NCI-H2227 treated with DMSO at 0.1 percent for 48 hours (cell line): ENCODE results near the gene LPAR4.
"Not testable (repeated sequence)": the region's sequence is repeated elsewhere in the genome, so short reads cannot be mapped to it uniquely, and the experiment has no call there.

Experiments used
- DNase-seq: peaks from one replicate; lab custom pipeline; 2025; lab: John Stamatoyannopoulos, UW

Gene LPAR4

GRCh38 chrX:78747489-78747888, at the start of gene LPAR4:
Gene LPAR4 (plus strand): TSS chrX:78747720. CDS start chrX:78754870, 7,150 bp downstream.
- DNase-seq = no peak

GRCh38 chrX:78706071-78706470, 41.4 kb upstream of the LPAR4 start:
- DNase-seq = no peak

GRCh38 chrX:78708262-78708661, 39.3 kb upstream of the LPAR4 start:
- no peak for DNase-seq

- DNase-seq = no peak
Observed at GRCh38 chrX:78708816-78709215, 38.7 kb upstream of the LPAR4 start.

- no peak for DNase-seq
Observed at GRCh38 chrX:78710171-78710570, 37.3 kb upstream of the LPAR4 start.

- DNase-seq = no peak
Observed at GRCh38 chrX:78712336-78712735, 35.2 kb upstream of the LPAR4 start.

- no peak for DNase-seq
Observed at GRCh38 chrX:78725287-78725686, 22.2 kb upstream of the LPAR4 start.

- DNase-seq = no peak
Observed at GRCh38 chrX:78746496-78746895, 1.0 kb upstream of the LPAR4 start.

GRCh38 chrX:78747971-78748370, 451 bp downstream of the LPAR4 start:
- DNase-seq = no peak

GRCh38 chrX:78748846-78749245, 1.3 kb downstream of the LPAR4 start:
- DNase-seq = no peak

GRCh38 chrX:78753571-78753970, 6.1 kb downstream of the LPAR4 start:
- DNase-seq = no peak

GRCh38 chrX:78754917-78755316, 7.4 kb downstream of the LPAR4 start:
- DNase-seq = no peak

GRCh38 chrX:78759081-78759480, 11.6 kb downstream of the LPAR4 start:
- no peak for DNase-seq

GRCh38 chrX:78769101-78769755, 21.7 kb downstream of the LPAR4 start:
- no peak for DNase-seq

- no peak for DNase-seq
Observed at GRCh38 chrX:78769946-78770345, 22.4 kb downstream of the LPAR4 start.

GRCh38 chrX:78796916-78797315, 49.4 kb downstream of the LPAR4 start:
- DNase-seq = no peak

- no peak for DNase-seq
Observed at GRCh38 chrX:78800114-78800513, 52.6 kb downstream of the LPAR4 start.

- DNase-seq = no peak
Observed at GRCh38 chrX:78800694-78801093, 53.2 kb downstream of the LPAR4 start.

- DNase-seq = no peak
Observed at GRCh38 chrX:78801522-78801921, 54.0 kb downstream of the LPAR4 start.

- not testable (repeated sequence) for DNase-seq
Observed at GRCh38 chrX:78802526-78802925, 55.0 kb downstream of the LPAR4 start.
